HUDEP-2 (cell line): ENCODE results near the gene DYNC1I1.

Experiments used
- DNase-seq, 76 experiments: peaks; one replicate each; lab custom pipeline; 2025; ENCODE audit not compliant: unreplicated experiment in 76 of 76; lab: John Stamatoyannopoulos, UW

Gene DYNC1I1

GRCh38 chr7:95772298-95772770 lies at the start of gene DYNC1I1:
DYNC1I1 (plus strand) TSS chr7:95772554; CDS start chr7:95804730, 32,176 bp downstream.
- DNase-seq = peak in 32 of 76 experiments; percentile 1 to 43 (median 20)

GRCh38 chr7:95723583-95724180 lies 48.7 kb upstream of the DYNC1I1 start:
- peak in 19 of 76 experiments; percentile 1 to 36 (median 8) for DNase-seq

- DNase-seq = no peak
Measured at GRCh38 chr7:95725205-95725604, 47.1 kb upstream of the DYNC1I1 start.

- no peak for DNase-seq
Measured at GRCh38 chr7:95730493-95731280, 41.7 kb upstream of the DYNC1I1 start.

GRCh38 chr7:95736635-95737034 lies 35.7 kb upstream of the DYNC1I1 start:
- no peak for DNase-seq

- DNase-seq = no peak
Measured at GRCh38 chr7:95737828-95738505, 34.4 kb upstream of the DYNC1I1 start.

GRCh38 chr7:95749044-95749443 lies 23.3 kb upstream of the DYNC1I1 start:
- DNase-seq = no peak

GRCh38 chr7:95749515-95749914 lies 22.8 kb upstream of the DYNC1I1 start:
- DNase-seq = no peak

- no peak for DNase-seq
Measured at GRCh38 chr7:95753440-95753839, 18.9 kb upstream of the DYNC1I1 start.

GRCh38 chr7:95755277-95755934 lies 16.9 kb upstream of the DYNC1I1 start:
- DNase-seq = no peak

GRCh38 chr7:95758187-95758586 lies 14.2 kb upstream of the DYNC1I1 start:
- DNase-seq = no peak

GRCh38 chr7:95766086-95766485 lies 6.3 kb upstream of the DYNC1I1 start:
- no peak for DNase-seq

- DNase-seq = no peak
Measured at GRCh38 chr7:95766657-95767056, 5.7 kb upstream of the DYNC1I1 start.

GRCh38 chr7:95772771-95773581 lies 622 bp downstream of the DYNC1I1 start:
- DNase-seq = no peak

- no peak for DNase-seq
Measured at GRCh38 chr7:95776561-95777185, 4.3 kb downstream of the DYNC1I1 start.

GRCh38 chr7:95777269-95777668 lies 4.9 kb downstream of the DYNC1I1 start:
- DNase-seq = no peak

GRCh38 chr7:95780665-95781064 lies 8.3 kb downstream of the DYNC1I1 start:
- no peak for DNase-seq

- no peak for DNase-seq
Measured at GRCh38 chr7:95781961-95782586, 9.7 kb downstream of the DYNC1I1 start.

GRCh38 chr7:95784796-95785195 lies 12.4 kb downstream of the DYNC1I1 start:
- DNase-seq = no peak
